ENCODE results near the gene CYB5RL. TPM values are rescaled to one million over a fixed set of nuclear protein-coding genes. Genes with fewer than 3 reads are reported as not detected.

The CYB5RL gene
- total and polyA plus RNA-seq, 2 of the 8 experiments (the other 6 are each of a cell fraction or from before 2014, with no cell fraction given): 13.2 to 14.1 TPM

DNA sequence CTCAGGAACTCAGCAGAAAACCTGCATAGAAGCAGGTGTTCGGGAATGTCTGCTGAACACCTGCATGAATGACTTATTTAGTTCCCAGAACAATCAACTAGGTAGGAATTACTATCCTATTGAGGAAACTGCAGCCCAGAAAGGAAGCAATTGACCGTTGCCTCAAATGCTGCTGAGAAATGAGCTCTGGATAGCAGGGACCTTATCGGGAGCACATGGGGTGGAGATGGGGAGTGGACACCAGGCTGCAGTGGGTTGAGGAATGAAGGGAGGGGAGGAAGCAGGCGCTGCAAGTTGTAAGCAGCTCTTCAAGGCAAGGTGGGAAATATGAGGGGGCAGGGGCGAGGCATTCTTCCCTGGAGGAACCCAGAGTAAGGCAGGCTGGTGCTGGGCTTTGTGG is 36.3 kb downstream of the CYB5RL start:
- no peaks in the 10 kb centered on the region for H3K27me3 ChIP-seq (replicated peaks in 1 of 4; ENCODE audit: control insufficient read depth in 3 of 4, extremely low read depth in 1 of 4, insufficient read depth in 3 of 4, low read length in 3 of 4)
- DNase-seq (ENCODE audit: low read depth in 1 of 2, low spot score in 2 of 2) (no peak), FAIRE-seq (no peak)
- H2AK5ac ChIP-seq (ENCODE audit: low read depth, low read length): no peak overlapping the region
- no peaks in the 10 kb centered on the region for H3K4me1 ChIP-seq (replicated peaks in 1 of 4; ENCODE audit: control insufficient read depth in 3 of 4, insufficient read depth in 4 of 4, low read length in 3 of 4)
- no peak overlapping the region for H2BK12ac ChIP-seq (ENCODE audit: low read depth, low read length)
- H3K9ac ChIP-seq (replicated peaks in 1 of 4; ENCODE audit: extremely low read depth in 1 of 4, low read depth in 3 of 4, low read length in 3 of 4): no peak overlapping the region
- H4K91ac ChIP-seq (replicated peaks; ENCODE audit: insufficient read length, low read length): no peak overlapping the region
- H3K56ac ChIP-seq (replicated peaks; ENCODE audit: insufficient read length, low read depth, low read length): no peak overlapping the region
- H3K27ac ChIP-seq (ENCODE audit: low read depth, low read length): no peak overlapping the region
- no peak overlapping the region for H3K4me2 ChIP-seq (ENCODE audit: insufficient read depth in 1 of 2, low read depth in 2 of 2, low read length in 2 of 2)
- POLR2A ChIA-PET (ENCODE audit: partially characterized antibody): interaction anchor here (0.7 kb wide), 1 partner anchor 13 kb away, joined by 3 read pairs; no protein-coding TSS in a partner anchor
- no peaks in the 10 kb centered on the region for H3K9me3 ChIP-seq (ENCODE audit: insufficient read depth in 2 of 2, low read depth in 1 of 2, low read length in 1 of 2)
- no peak overlapping the region for H3K23ac ChIP-seq (ENCODE audit: insufficient read length)
- no peaks in the 10 kb centered on the region for H4K20me1 ChIP-seq (replicated peaks in 1 of 2; ENCODE audit: control insufficient read depth in 1 of 2, insufficient read depth in 2 of 2, low read length in 2 of 2)
- H4K5ac ChIP-seq (ENCODE audit: insufficient read length, low read depth, low read length): no peak overlapping the region
- H3K79me2 ChIP-seq (ENCODE audit: control insufficient read depth in 1 of 2, insufficient read depth in 2 of 2, low read length in 2 of 2): no peaks in the 10 kb centered on the region
- H3K14ac ChIP-seq (ENCODE audit: insufficient read length): no peak overlapping the region
- H2BK120ac ChIP-seq (replicated peaks; ENCODE audit: low read depth, low read length): no peak overlapping the region
- H2BK20ac ChIP-seq (ENCODE audit: low read length): no peak overlapping the region
- no peaks in the 10 kb centered on the region for H3K79me1 ChIP-seq (ENCODE audit: low read depth, low read length)
- no peak overlapping the region for H2AFZ ChIP-seq (ENCODE audit: low read length)
- no peak overlapping the region for H2BK15ac ChIP-seq (ENCODE audit: low read length)
- CTCF ChIA-PET (ENCODE audit: partially characterized antibody): interaction anchor here (0.9 to 2.5 kb wide), 7 partner anchors 11 to 48 kb away, joined by 3 to 10 read pairs (median 6); partner anchors contain the start of gene CDCP2
- 84% methylated on average over 4 of the region's 5 CpGs; no CpG with 5 or more reads in 1 of the 2 experiments for WGBS, 2 experiments (ENCODE audit: extremely low coverage in 1 of 2, insufficient coverage in 1 of 2, insufficient read length in 1 of 2, insufficient replicate concordance in 2 of 2, low coverage in 1 of 2, low lambda C conversion rate in 2 of 2, missing lambda C conversion rate in 1 of 2)
- H4K8ac ChIP-seq (ENCODE audit: extremely low read depth, insufficient read depth, low read length): no peak overlapping the region; the same call in 1 of the 2 replicates
- no peak overlapping the region for H3K4me3 ChIP-seq (ENCODE audit: extremely low read depth in 1 of 4, insufficient read depth in 2 of 4, low read depth in 3 of 4, low read length in 4 of 4)
- H3K4ac ChIP-seq (replicated peaks; ENCODE audit: insufficient read length, low read depth, low read length): no peak overlapping the region
- H3K18ac ChIP-seq (ENCODE audit: extremely low read depth, low read length): no peak overlapping the region
- H3K36me3 ChIP-seq (ENCODE audit: control insufficient read depth in 2 of 4, insufficient read depth in 4 of 4, low read length in 3 of 4): no peaks in the 10 kb centered on the region
- H3K23me2 ChIP-seq (ENCODE audit: low read depth, low read length): no peaks in the 10 kb centered on the region
- no peak overlapping the region for H2BK5ac ChIP-seq (ENCODE audit: low read depth, low read length)
- TF ChIP-seq CBX5 (IDR thresholded peaks at IDR 0.05; ENCODE audit: low read depth, low read length): no peak
- TF ChIP-seq TAF1 (IDR thresholded peaks at IDR 0.05; ENCODE audit: low read depth, low read length): no peak
- TF ChIP-seq EZH2 (IDR thresholded peaks at IDR 0.05; ENCODE audit: low read depth, low read length, severe bottlenecking): no peak
- no peak for TF ChIP-seq POU5F1 (IDR thresholded peaks at IDR 0.05; ENCODE audit: low read depth, low read length)
- TF ChIP-seq POLR2AphosphoS5 (IDR thresholded peaks at IDR 0.05; ENCODE audit: low read depth, low read length): no peak
- no peak for TF ChIP-seq BRCA1 (IDR thresholded peaks at IDR 0.05; ENCODE audit: low read depth, low read length)
- TF ChIP-seq RAD21 (IDR thresholded peaks at IDR 0.05 in 1 of 2, conservative IDR thresholded peaks at IDR 0.05 in 1 of 2; ENCODE audit: low read depth in 2 of 2, low read length in 2 of 2): no peak
- TF ChIP-seq EP300 (IDR thresholded peaks at IDR 0.05; ENCODE audit: borderline replicate concordance in 1 of 2, low read depth in 2 of 2, low read length in 2 of 2): no peak
- no peak for TF ChIP-seq SIRT6 (IDR thresholded peaks at IDR 0.05; ENCODE audit: low read length)
- no peak for TF ChIP-seq CHD2 (IDR thresholded peaks at IDR 0.05; ENCODE audit: low read length)
- TF ChIP-seq ATF2 (IDR thresholded peaks at IDR 0.05; ENCODE audit: low read length): no peak
- TF ChIP-seq CREB1 (IDR thresholded peaks at IDR 0.05): no peak
- no peak for TF ChIP-seq TAF7 (optimal IDR thresholded peaks at IDR 0.05; ENCODE audit: borderline replicate concordance, low read depth, low read length)

All from H1 (cell line).